Measurements from ENCODE around the gene PUM1.

Gene PUM1

GRCh38 chr1:31054958-31055481, 10.5 kb downstream of the PUM1 start:
- TF ChIP-seq POLR2AphosphoS5 (IDR thresholded peaks at IDR 0.05; ENCODE audit: low read depth, low read length) (no peak), FOXP2 (optimal IDR thresholded peaks at IDR 0.05; ENCODE audit: borderline replicate concordance, extremely low read depth, extremely low read length, insufficient read depth) (no peak), SIN3A (IDR thresholded peaks at IDR 0.05; ENCODE audit: borderline replicate concordance, insufficient read depth, low read length) (no peak), TAF1 (IDR thresholded peaks at IDR 0.05; ENCODE audit: borderline replicate concordance, insufficient read depth, low read length) (no peak), REST (IDR thresholded peaks at IDR 0.05; ENCODE audit: insufficient read depth in 1 of 2, low read depth in 2 of 2, low read length in 2 of 2) (no peak)

GRCh38 chr1:31054349-31054748, 11.2 kb downstream of the PUM1 start:
- TF ChIP-seq POLR2AphosphoS5 (IDR thresholded peaks at IDR 0.05; ENCODE audit: low read depth, low read length) (no peak), REST (IDR thresholded peaks at IDR 0.05; ENCODE audit: insufficient read depth in 1 of 2, low read depth in 2 of 2, low read length in 2 of 2) (no peak), SIN3A (IDR thresholded peaks at IDR 0.05; ENCODE audit: borderline replicate concordance, insufficient read depth, low read length) (no peak), FOXP2 (optimal IDR thresholded peaks at IDR 0.05; ENCODE audit: borderline replicate concordance, extremely low read depth, extremely low read length, insufficient read depth) (no peak), TAF1 (IDR thresholded peaks at IDR 0.05; ENCODE audit: borderline replicate concordance, insufficient read depth, low read length) (no peak)

- TF ChIP-seq SIN3A (IDR thresholded peaks at IDR 0.05; ENCODE audit: borderline replicate concordance, insufficient read depth, low read length) = no peak
- TF ChIP-seq REST (IDR thresholded peaks at IDR 0.05; ENCODE audit: insufficient read depth in 1 of 2, low read depth in 2 of 2, low read length in 2 of 2) = no peak
- TF ChIP-seq FOXP2 (optimal IDR thresholded peaks at IDR 0.05; ENCODE audit: borderline replicate concordance, extremely low read depth, extremely low read length, insufficient read depth) = no peak
- TF ChIP-seq TAF1 (IDR thresholded peaks at IDR 0.05; ENCODE audit: borderline replicate concordance, insufficient read depth, low read length) = no peak
- TF ChIP-seq POLR2AphosphoS5 (IDR thresholded peaks at IDR 0.05; ENCODE audit: low read depth, low read length) = no peak
Measured at GRCh38 chr1:31051611-31052010, 13.9 kb downstream of the PUM1 start.

- TF ChIP-seq SIN3A (IDR thresholded peaks at IDR 0.05; ENCODE audit: borderline replicate concordance, insufficient read depth, low read length) (no peak), TAF1 (IDR thresholded peaks at IDR 0.05; ENCODE audit: borderline replicate concordance, insufficient read depth, low read length) (no peak), FOXP2 (optimal IDR thresholded peaks at IDR 0.05; ENCODE audit: borderline replicate concordance, extremely low read depth, extremely low read length, insufficient read depth) (no peak), REST (IDR thresholded peaks at IDR 0.05; ENCODE audit: insufficient read depth in 1 of 2, low read depth in 2 of 2, low read length in 2 of 2) (no peak), POLR2AphosphoS5 (IDR thresholded peaks at IDR 0.05; ENCODE audit: low read depth, low read length) (no peak)
Measured at GRCh38 chr1:31043631-31044030, 21.9 kb downstream of the PUM1 start.

GRCh38 chr1:31042656-31043055, 22.9 kb downstream of the PUM1 start:
- TF ChIP-seq POLR2AphosphoS5 (IDR thresholded peaks at IDR 0.05; ENCODE audit: low read depth, low read length) (no peak), REST (IDR thresholded peaks at IDR 0.05; ENCODE audit: insufficient read depth in 1 of 2, low read depth in 2 of 2, low read length in 2 of 2) (no peak), SIN3A (IDR thresholded peaks at IDR 0.05; ENCODE audit: borderline replicate concordance, insufficient read depth, low read length) (no peak), TAF1 (IDR thresholded peaks at IDR 0.05; ENCODE audit: borderline replicate concordance, insufficient read depth, low read length) (no peak), FOXP2 (optimal IDR thresholded peaks at IDR 0.05; ENCODE audit: borderline replicate concordance, extremely low read depth, extremely low read length, insufficient read depth) (no peak)

Measured in PFSK-1 (cell line).